HL-60 (cell line): ENCODE data around the gene CHCHD3.

ENCODE experiments used
- CTCF ChIP-seq: IDR thresholded peaks from one replicate; pipeline ENCODE4 v1.5.1; 2011; ENCODE audit warnings: low read length, control low read depth, inconsistent platforms; ENCODE audit not compliant: insufficient read depth
- GABPA ChIP-seq: IDR thresholded peaks from 2 replicates; pipeline ENCODE4 v1.6.1; 2012; ENCODE audit warnings: low read depth
- POLR2AphosphoS5 ChIP-seq: IDR thresholded peaks from 2 replicates; pipeline ENCODE4 v1.6.1; 2012; ENCODE audit warnings: low read depth
- REST ChIP-seq: IDR thresholded peaks from 2 replicates; pipeline ENCODE4 v1.6.1; 2012; ENCODE audit warnings: low read depth; ENCODE audit not compliant: insufficient replicate concordance
- SPI1 ChIP-seq: IDR thresholded peaks from 2 replicates; pipeline ENCODE4 v1.6.1; 2012; ENCODE audit warnings: low read depth, mild to moderate bottlenecking, borderline replicate concordance

- TF ChIP-seq CTCF = no peak
- no peak for TF ChIP-seq REST
- TF ChIP-seq POLR2AphosphoS5 = no peak
- no peak for TF ChIP-seq SPI1
- TF ChIP-seq GABPA = no peak
These were observed 122.0 kb downstream of the CHCHD3 start for GRCh38 chr7:132959891-132960290.
